ENCODE measurements around the gene RIPOR3. TPM values are rescaled to one million over a fixed set of nuclear protein-coding genes. Genes with fewer than 3 reads are reported as not detected.

Gene RIPOR3
- total RNA-seq, 2 experiments from 2014 or later = 0.53 TPM; not detected in 1

DNA sequence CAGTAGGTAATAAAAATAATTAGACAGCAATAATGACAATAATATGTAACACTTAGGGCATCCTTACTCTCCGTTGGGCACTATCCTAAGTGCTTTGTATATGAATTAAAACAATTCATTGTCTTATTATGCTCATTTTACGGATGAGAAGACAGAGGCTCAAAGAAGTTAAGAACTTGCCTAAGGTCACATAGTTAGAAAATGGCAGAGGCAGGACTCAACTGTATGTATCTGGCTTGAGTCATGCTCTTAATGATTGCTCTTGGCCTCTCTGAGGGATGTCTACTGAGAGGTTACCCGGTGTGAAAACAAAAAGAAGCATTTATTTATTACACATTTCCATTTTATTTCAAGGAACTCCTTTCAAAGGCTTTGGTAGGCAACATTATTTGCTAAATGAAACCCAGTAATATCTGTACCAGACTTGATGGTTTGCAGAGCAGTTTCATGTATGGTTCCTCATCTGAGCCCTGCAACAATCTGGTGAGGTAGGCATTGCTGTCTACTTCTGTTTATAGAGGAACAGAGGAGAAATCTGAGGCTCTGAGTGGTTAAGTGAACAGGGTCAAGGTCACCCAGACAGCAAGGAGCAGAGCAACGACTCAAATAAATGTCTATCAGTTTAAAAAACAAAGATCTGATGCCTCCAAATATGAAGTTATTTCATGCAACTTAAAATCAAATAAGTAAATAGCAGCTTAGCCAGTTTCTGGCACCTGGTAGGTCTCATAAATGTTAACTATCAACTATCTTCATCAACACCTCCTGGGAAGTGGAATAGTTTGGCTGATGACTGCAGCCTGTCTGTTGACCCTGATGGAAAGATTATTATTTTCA lies 35.8 kb upstream of the RIPOR3 start:
- CTCF ChIA-PET (ENCODE audit: unreplicated experiment) = no interaction called here

DNA sequence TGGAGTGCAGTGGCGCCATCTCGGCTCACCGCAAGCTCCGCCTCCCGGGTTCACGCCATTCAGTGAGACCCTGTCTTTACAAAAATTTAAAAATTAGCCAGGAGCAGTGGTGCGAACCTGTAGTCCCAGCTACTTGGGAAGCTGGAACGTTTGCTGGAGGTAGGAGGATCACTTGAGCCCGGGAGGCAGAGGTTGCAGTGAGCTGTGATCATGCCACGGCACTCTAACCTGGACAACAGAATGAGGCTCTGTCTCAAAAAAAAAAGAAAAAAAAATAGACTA lies 34.3 kb upstream of the RIPOR3 start:
- ChIA-PET CTCF (ENCODE audit: unreplicated experiment) (no interaction called here), POLR2A (interaction anchor here (1.2 kb wide), 1 partner anchor 206 kb away, joined by 3 read pairs; no protein-coding TSS in a partner anchor)
- Histone ChIP-seq H3K27ac (ENCODE audit: low read depth, low read length, poor library complexity, severe bottlenecking) (no peak overlapping the region), H3K9me3 (ENCODE audit: low read length) (no peaks in the 10 kb centered on the region), H3K4me2 (ENCODE audit: low read length) (no peak overlapping the region), H3K36me3 (ENCODE audit: insufficient read depth, low read length) (no peaks in the 10 kb centered on the region), H2AFZ (ENCODE audit: low read length) (no peak overlapping the region), H4K20me1 (ENCODE audit: insufficient read depth, low read length) (no peaks in the 10 kb centered on the region), H3K4me1 (ENCODE audit: insufficient read depth, low read length, poor library complexity, severe bottlenecking) (peaks cover 17% of the 10 kb centered on the region), H3K4me3 (ENCODE audit: low read depth, low read length, poor library complexity, severe bottlenecking) (no peak overlapping the region), H3K9me2 (ENCODE audit: insufficient read depth, low read length) (no peaks in the 10 kb centered on the region), H3K79me2 (ENCODE audit: insufficient read depth, low read depth, low read length) (no peaks in the 10 kb centered on the region)
- intact Hi-C loops (cut with micrococcal nuclease; ENCODE audit: unreplicated experiment) = no loop called here
- TF ChIP-seq, protein P1, sequence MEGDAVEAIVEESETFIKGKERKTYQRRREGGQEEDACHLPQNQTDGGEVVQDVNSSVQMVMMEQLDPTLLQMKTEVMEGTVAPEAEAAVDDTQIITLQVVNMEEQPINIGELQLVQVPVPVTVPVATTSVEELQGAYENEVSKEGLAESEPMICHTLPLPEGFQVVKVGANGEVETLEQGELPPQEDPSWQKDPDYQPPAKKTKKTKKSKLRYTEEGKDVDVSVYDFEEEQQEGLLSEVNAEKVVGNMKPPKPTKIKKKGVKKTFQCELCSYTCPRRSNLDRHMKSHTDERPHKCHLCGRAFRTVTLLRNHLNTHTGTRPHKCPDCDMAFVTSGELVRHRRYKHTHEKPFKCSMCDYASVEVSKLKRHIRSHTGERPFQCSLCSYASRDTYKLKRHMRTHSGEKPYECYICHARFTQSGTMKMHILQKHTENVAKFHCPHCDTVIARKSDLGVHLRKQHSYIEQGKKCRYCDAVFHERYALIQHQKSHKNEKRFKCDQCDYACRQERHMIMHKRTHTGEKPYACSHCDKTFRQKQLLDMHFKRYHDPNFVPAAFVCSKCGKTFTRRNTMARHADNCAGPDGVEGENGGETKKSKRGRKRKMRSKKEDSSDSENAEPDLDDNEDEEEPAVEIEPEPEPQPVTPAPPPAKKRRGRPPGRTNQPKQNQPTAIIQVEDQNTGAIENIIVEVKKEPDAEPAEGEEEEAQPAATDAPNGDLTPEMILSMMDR (conservative IDR thresholded peaks at IDR 0.05; ENCODE audit: low read length) = no peak
- TF ChIP-seq EZH2phosphoT487 (IDR thresholded peaks at IDR 0.05; ENCODE audit: borderline replicate concordance, low read depth, low read length) = no peak
- BruUV-seq (replicated peaks) = no TSS peak
- no peak for DNase-seq (ENCODE audit: low spot score)

More for the DNA sequence above, 35.8 kb upstream of the RIPOR3 start:
- POLR2A ChIA-PET = no interaction called here
- peaks cover 5% of the 10 kb centered on the region; the same call in 1 of the 2 replicates for H3K79me2 ChIP-seq (ENCODE audit: insufficient read depth, low read depth, low read length)
- H3K9me2 ChIP-seq (ENCODE audit: insufficient read depth, low read length) = no peaks in the 10 kb centered on the region
- H3K4me1 ChIP-seq (ENCODE audit: insufficient read depth, low read length, poor library complexity, severe bottlenecking) = peaks cover 17% of the 10 kb centered on the region
- no peaks in the 10 kb centered on the region for H4K20me1 ChIP-seq (ENCODE audit: insufficient read depth, low read length)
- no peaks in the 10 kb centered on the region for H3K9me3 ChIP-seq (ENCODE audit: low read length)
- TF ChIP-seq, protein P1 (conservative IDR thresholded peaks at IDR 0.05; ENCODE audit: low read length) = no peak
- TF ChIP-seq EZH2phosphoT487 (IDR thresholded peaks at IDR 0.05; ENCODE audit: borderline replicate concordance, low read depth, low read length) = no peak
- no peaks in the 10 kb centered on the region for H3K36me3 ChIP-seq (ENCODE audit: insufficient read depth, low read length)
- no peak for DNase-seq (ENCODE audit: low spot score)
- no peak overlapping the region for H3K27ac ChIP-seq (ENCODE audit: low read depth, low read length, poor library complexity, severe bottlenecking)
- H3K4me2 ChIP-seq (ENCODE audit: low read length) = no peak overlapping the region
- no TSS peak for BruUV-seq (replicated peaks)
- H3K4me3 ChIP-seq (ENCODE audit: low read depth, low read length, poor library complexity, severe bottlenecking) = no peak overlapping the region
- intact Hi-C loops (cut with micrococcal nuclease; ENCODE audit: unreplicated experiment) = no loop called here
- no peak overlapping the region for H2AFZ ChIP-seq (ENCODE audit: low read length)

All from OCI-LY7 (cell line).